Neutrophil (primary cell): ENCODE measurements around the gene WNT5B.

ENCODE experiments used
- H3K27ac ChIP-seq: fragments of 200-600 bp; sonication (generic); 2 replicates; pipeline ENCODE4 v1.5.1; 2016; ENCODE audit warnings: mild to moderate bottlenecking, moderate library complexity
- H3K27me3 ChIP-seq: fragments of 200-600 bp; sonication (generic); 2 replicates; pipeline ENCODE4 v1.6.0; 2016; ENCODE audit warnings: mild to moderate bottlenecking
- H3K36me3 ChIP-seq: fragments of 200-600 bp; sonication (generic); 2 replicates; pipeline ENCODE4 v1.5.1; 2017
- H3K4me1 ChIP-seq, 2 experiments: fragments of 200-600 bp in 1 of 2; sonication (generic) in 1 of 2; 1 replicate in 1 of 2; 2 replicates in 1 of 2; pipeline versions ENCODE4 v1.5.1 to v1.6.1; 2013 to 2016; ENCODE audit warnings: low read depth in 1 of 2, low read length in 1 of 2, mild to moderate bottlenecking in 1 of 2, moderate library complexity in 1 of 2; ENCODE audit not compliant: control insufficient read depth in 1 of 2, insufficient read depth in 1 of 2
- H3K4me3 ChIP-seq, 2 experiments: fragments of 200-600 bp in 1 of 2; sonication (generic) in 1 of 2; 1 replicate in 1 of 2; 2 replicates in 1 of 2; pipeline ENCODE4 v1.5.1; 2013 to 2016; ENCODE audit warnings: low read depth in 1 of 2, low read length in 1 of 2, mild to moderate bottlenecking in 1 of 2, moderate library complexity in 1 of 2
- H3K9me3 ChIP-seq: fragments of 200-600 bp; sonication (generic); 2 replicates; pipeline ENCODE4 v1.5.1; 2016
- CTCF ChIP-seq: fragments of 200-600 bp; sonication (generic); IDR thresholded peaks from 2 replicates; pipeline ENCODE4 v1.5.1; 2016; ENCODE audit warnings: antibody characterized with exemption

The WNT5B gene

GRCh38 chr12:1650978-1651361 is 21.9 kb downstream of the WNT5B start:
- peaks cover 20 to 24% of the 10 kb centered on the region in 2 experiments for H3K4me1 ChIP-seq
- H3K4me3 ChIP-seq = no peak overlapping the region
- no peak overlapping the region for H3K27ac ChIP-seq
- H3K36me3 ChIP-seq = peaks cover 13% of the 10 kb centered on the region
- H3K27me3 ChIP-seq = no peaks in the 10 kb centered on the region
- H3K9me3 ChIP-seq = no peaks in the 10 kb centered on the region
- TF ChIP-seq CTCF = no peak

GRCh38 chr12:1651946-1652345 is 22.9 kb downstream of the WNT5B start:
- no peak for TF ChIP-seq CTCF
- no peak overlapping the region for H3K4me3 ChIP-seq
- no peak overlapping the region for H3K27ac ChIP-seq
- H3K36me3 ChIP-seq = peaks cover 8% of the 10 kb centered on the region
- peaks cover 14 to 18% of the 10 kb centered on the region in 2 experiments for H3K4me1 ChIP-seq
- no peaks in the 10 kb centered on the region for H3K9me3 ChIP-seq
- H3K27me3 ChIP-seq = no peaks in the 10 kb centered on the region

- H3K27me3 ChIP-seq = no peaks in the 10 kb centered on the region
- H3K4me3 ChIP-seq = no peak overlapping the region
- H3K9me3 ChIP-seq = no peaks in the 10 kb centered on the region
- peaks cover 13 to 14% of the 10 kb centered on the region in 2 experiments for H3K4me1 ChIP-seq
- H3K36me3 ChIP-seq = no peaks in the 10 kb centered on the region
- TF ChIP-seq CTCF = no peak
- no peak overlapping the region for H3K27ac ChIP-seq
Measured at GRCh38 chr12:1655225-1655788, 26.3 kb downstream of the WNT5B start.

- Histone ChIP-seq H3K9me3 (no peaks in the 10 kb centered on the region), H3K4me1 (peaks cover 24 to 29% of the 10 kb centered on the region in 2 experiments), H3K4me3 (no peak overlapping the region), H3K27ac (no peak overlapping the region), H3K27me3 (no peaks in the 10 kb centered on the region), H3K36me3 (no peaks in the 10 kb centered on the region)
- TF ChIP-seq CTCF = no peak
Measured at GRCh38 chr12:1656902-1657301, 27.9 kb downstream of the WNT5B start.

- Histone ChIP-seq H3K4me1 (peaks cover 23 to 25% of the 10 kb centered on the region in 2 experiments), H3K27ac (no peak overlapping the region), H3K9me3 (no peaks in the 10 kb centered on the region), H3K27me3 (no peaks in the 10 kb centered on the region), H3K4me3 (no peak overlapping the region), H3K36me3 (no peaks in the 10 kb centered on the region)
- TF ChIP-seq CTCF = no peak
Measured at GRCh38 chr12:1657688-1658087, 28.7 kb downstream of the WNT5B start.
